Stimulated activated CD8-positive, alpha-beta memory T cell treated with anti-CD3 and anti-CD28 coated beads, Interleukin-4, amount 100 ng/mL, for 48 hours (primary cell): Measurements from ENCODE around the gene TAF1L.
"Not testable (repeated sequence)": the region's sequence is repeated elsewhere in the genome, so short reads cannot be mapped to it uniquely, and the experiment has no call there.

ENCODE experiments used
- DNase-seq: peaks from one replicate; pipeline ENCODE4 v3.0.0-alpha.2; 2020

TAF1L gene, protein sequence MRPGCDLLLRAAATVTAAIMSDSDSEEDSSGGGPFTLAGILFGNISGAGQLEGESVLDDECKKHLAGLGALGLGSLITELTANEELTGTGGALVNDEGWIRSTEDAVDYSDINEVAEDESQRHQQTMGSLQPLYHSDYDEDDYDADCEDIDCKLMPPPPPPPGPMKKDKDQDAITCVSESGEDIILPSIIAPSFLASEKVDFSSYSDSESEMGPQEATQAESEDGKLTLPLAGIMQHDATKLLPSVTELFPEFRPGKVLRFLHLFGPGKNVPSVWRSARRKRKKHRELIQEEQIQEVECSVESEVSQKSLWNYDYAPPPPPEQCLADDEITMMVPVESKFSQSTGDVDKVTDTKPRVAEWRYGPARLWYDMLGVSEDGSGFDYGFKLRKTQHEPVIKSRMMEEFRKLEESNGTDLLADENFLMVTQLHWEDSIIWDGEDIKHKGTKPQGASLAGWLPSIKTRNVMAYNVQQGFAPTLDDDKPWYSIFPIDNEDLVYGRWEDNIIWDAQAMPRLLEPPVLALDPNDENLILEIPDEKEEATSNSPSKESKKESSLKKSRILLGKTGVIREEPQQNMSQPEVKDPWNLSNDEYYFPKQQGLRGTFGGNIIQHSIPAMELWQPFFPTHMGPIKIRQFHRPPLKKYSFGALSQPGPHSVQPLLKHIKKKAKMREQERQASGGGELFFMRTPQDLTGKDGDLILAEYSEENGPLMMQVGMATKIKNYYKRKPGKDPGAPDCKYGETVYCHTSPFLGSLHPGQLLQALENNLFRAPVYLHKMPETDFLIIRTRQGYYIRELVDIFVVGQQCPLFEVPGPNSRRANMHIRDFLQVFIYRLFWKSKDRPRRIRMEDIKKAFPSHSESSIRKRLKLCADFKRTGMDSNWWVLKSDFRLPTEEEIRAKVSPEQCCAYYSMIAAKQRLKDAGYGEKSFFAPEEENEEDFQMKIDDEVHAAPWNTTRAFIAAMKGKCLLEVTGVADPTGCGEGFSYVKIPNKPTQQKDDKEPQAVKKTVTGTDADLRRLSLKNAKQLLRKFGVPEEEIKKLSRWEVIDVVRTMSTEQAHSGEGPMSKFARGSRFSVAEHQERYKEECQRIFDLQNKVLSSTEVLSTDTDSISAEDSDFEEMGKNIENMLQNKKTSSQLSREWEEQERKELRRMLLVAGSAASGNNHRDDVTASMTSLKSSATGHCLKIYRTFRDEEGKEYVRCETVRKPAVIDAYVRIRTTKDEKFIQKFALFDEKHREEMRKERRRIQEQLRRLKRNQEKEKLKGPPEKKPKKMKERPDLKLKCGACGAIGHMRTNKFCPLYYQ (N-terminal part only)

DNA sequence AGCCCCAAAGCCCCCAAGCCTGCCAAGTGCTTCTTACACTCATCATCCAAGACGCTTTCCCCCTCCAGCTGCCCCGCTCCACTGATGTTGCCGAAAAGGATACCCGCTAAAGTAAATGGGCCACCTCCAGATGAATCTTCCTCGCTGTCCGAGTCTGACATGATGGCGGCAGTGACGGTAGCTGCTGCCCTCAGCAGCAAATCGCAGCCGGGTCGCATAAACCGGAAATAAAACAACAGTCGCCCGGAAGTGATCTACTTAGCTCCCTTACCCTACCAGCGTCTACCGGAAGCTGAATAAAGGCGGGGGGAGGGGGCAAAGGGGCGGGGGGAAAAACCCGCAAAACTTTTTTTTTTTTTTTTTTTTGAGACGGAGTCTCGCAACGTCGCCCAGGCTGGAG, at the start of gene TAF1L:
Gene TAF1L, minus strand, starts transcription at position 308 of the 400 bp plus-strand sequence. Its CDS starts 90 bp downstream, at position 218.
- DNase-seq = no peak

DNA sequence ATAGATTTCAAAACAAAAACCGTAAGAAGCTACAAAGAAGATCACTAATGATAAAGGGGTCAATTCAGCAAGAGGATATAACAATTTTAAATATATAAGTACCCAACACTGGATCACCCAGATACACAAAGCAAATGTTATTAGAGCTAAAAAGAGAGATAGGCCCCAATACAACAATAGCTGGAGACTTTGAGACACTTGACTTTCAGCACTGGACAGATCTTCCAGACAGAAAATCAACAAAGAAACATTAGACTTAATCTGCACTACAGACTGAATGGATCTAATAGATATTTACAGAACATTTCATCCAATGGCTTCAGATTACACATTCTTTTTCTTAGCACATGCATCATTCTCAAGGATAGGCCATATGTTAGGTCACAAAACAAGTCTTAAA, 46.3 kb upstream of the TAF1L start:
- no peak for DNase-seq

DNA sequence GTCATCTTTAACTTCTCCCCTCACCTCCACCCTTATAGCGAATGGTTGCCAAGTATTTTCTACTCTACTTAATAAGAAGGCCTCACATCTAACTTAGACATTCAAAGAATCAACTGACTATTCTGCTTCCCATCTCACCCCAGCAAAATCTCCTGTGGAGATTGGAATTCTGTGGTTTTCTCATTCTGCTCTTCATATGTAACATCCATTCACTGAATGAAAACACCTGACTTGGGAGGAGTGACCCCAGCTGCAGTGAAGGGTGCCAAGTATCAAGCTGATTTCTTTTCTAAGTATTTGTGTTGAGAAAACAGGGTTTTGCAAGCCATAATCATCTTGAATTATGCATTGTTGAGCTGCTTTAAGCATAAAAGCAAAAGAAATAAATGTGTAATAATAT, 42.5 kb upstream of the TAF1L start:
- DNase-seq = no peak

DNA sequence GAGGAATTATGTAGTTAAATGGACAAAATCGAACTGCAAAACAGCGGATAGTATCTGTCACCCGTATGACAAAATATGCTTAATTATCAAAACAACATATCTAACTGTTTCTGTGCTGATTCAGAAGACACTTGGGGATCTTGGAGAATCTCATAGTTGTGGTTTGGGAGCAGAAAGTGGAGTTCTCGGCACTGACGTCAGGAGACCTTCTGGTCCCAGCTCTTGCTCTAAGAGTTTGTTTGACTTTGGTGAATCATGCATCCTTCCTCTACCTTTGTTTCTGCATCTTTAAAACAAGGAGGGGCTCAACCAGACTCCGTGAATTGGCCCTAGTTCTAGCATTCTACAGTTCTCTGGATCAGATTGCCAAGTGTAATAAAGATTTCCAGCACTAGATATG, 37.0 kb upstream of the TAF1L start:
- DNase-seq = no peak

DNA sequence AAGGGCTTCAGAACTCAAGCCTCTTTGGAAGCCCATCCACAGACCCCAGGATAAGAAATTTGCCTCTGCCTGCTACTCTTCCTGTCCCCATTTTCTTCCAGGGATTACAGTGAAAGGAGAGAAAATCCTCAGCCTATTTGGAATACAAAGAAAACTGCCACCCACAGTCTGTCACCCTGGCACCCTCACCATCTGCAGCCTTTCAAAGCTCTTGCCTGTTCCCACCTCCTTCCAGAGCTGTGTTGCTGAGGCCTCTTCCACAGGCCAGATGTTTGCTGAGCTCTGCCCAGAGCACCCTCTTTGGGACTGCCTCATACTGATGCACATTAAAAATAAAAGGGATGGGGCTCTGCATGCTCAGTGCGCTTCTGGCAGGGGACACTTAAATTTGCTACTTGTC, 35.9 kb upstream of the TAF1L start:
- no peak for DNase-seq

DNA sequence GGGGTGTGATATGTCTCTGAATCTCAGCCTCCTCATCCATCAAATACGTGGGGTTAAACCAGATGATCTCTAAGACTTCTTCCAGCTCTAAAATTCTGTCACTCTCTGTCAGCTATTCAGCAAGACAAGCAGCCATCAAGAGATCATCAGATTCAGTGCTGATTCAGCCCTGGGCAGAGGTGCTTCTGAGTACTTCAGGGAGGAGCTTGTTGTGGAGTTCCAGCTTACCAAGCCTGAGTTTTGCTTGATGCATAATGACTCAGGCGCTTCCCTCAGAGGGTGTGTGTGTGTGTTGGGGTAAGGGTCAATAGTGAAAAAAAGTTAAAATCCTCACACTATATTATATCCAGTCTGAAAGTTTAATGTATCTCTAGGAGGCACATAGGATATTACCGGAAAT, 29.6 kb upstream of the TAF1L start:
- DNase-seq = no peak

DNA sequence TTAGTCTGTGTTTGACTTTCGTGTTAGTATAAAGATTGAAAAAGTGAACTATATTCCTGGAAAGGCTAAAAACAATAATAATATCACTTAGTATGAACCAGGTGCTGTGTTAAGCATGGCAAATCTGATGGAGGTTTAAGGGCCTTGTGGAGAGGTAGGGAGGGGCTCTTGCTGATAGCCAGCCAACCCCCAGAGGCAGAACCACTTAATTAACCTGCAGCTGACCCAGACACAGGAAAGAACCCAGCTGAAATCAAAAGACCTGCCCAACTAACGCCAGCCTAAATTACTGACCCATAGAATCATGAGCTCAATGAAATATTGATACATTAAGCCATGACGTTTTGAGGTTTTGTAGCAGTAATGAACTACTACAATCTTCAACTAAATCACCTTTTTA, 28.3 kb upstream of the TAF1L start:
- no peak for DNase-seq

DNA sequence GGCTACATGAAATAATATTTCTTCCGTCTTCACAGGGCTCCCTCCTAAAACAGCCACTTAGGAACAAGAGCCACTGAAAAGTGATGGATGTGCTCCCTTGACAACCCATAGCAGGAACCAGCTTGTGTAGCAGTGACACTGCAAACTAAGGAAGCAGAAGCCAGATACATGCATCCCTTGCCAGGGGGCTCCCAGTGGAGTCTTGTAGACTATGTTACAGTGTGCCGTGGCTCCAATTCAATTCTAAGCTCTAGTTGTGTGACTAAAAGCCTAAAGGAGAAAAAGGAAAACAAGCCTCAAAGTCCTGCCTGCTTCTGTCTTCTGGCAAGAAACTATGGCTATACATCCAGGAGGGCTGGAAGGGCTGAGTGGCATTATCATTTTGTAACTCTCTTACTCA, 12.2 kb upstream of the TAF1L start:
- no peak for DNase-seq

DNA sequence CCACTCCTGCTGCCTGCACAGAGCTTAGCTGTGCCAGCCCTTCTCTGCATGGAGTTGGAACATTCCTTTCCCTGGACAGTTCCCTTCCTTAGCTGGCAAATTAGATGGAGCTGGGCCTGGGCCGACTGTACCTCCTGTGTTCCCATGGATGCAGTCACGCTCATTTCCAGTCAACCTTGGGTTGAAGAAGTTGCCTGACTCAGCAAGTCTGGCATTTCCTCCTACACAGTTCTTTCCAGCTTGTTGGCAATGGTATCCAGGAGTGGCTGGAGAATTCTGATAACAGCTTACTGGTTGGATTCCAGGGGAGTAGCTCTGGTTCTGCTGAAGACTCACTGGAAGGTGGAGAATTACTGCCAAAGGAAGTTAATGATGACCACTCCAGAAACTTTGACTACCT, 9.2 kb upstream of the TAF1L start:
- DNase-seq = no peak

DNA sequence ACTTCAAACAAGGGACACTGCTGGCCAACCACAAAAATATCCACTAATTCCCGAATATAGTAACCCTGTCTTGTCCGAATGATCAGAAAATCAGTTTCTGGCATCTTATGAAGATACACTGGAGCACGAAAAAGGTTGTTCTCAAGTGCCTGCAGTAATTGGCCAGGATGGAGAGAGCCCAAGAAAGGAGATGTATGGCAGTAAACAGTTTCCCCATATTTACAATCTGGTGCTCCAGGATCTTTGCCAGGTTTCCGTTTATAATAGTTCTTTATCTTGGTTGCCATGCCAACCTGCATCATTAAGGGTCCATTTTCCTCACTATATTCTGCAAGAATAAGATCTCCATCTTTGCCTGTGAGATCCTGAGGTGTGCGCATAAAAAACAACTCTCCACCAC, 2.3 kb downstream of the TAF1L start:
- not testable (repeated sequence) for DNase-seq

DNA sequence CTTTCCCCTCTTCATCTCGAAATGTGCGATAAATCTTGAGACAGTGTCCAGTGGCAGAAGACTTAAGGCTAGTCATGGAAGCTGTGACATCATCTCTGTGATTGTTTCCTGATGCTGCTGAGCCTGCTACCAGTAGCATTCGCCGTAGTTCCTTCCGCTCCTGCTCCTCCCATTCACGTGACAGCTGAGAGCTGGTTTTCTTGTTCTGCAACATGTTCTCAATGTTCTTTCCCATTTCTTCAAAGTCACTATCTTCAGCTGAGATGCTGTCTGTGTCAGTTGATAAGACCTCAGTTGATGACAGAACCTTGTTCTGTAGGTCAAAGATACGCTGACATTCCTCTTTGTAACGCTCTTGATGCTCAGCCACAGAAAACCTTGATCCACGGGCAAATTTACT, 3.5 kb downstream of the TAF1L start:
- no peak for DNase-seq

DNA sequence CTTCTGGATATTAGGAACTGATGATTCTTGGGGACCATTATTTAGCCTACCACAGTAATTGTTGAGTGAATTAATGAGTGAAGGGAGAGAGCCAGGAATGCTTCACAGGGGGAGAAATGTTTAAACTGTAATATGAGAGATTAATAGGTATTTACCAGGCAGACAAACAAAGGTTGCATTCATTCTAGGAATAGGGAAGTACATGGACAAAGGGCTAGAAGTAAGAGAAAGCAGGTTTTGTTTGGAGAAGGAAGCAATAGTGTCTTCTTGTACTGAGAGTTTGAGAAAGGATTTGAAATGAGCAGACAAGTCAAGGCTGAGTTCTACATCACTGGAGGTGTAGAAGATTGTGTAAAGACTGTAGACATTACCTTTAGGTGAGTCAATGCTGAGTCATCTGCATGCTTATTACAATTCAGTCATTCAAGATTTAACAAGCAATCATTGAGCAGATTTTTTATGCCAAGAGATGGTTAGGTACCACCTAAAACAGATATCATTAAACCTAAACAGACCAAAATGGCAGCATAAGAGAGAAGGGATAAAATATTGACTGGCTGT, 8.0 kb downstream of the TAF1L start:
- DNase-seq = no peak

DNA sequence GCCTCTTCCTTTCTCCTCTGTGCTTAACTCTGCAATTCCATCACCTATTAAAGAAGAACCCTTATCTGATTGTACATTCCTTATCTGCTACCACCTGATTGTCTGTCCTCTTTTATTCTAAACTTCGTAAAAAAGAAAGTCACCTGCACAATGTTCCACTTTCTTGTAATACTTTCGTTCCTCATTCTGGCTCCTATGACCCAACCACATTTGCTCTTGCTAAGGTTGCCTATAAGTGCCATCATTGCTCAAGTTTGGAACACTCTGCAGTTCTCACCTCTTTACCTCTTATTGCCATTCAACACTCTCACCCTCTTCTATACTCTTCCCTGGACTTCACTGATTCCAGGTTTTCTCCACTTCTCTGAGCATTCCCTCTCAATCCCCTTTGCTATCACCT, 10.1 kb downstream of the TAF1L start:
- no peak for DNase-seq

DNA sequence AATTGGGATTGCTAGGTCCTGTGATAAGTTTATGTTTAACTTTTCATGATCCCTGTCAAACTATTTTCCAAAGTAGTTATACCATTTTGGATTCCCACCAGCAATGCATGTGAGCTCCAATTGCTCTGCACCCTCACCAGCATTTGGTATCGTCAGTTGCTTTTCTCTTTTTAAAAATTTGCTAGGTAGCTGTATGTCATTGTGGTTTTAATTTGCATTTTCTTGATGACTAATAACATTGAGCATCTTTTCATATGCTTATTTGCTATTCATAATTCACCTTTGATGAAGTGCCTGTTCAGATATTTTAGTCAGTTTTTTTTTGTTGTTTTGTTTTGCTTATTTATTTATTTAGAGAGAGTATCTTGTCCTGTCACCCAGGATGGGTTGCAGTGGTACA, 12.5 kb downstream of the TAF1L start:
- no peak for DNase-seq

DNA sequence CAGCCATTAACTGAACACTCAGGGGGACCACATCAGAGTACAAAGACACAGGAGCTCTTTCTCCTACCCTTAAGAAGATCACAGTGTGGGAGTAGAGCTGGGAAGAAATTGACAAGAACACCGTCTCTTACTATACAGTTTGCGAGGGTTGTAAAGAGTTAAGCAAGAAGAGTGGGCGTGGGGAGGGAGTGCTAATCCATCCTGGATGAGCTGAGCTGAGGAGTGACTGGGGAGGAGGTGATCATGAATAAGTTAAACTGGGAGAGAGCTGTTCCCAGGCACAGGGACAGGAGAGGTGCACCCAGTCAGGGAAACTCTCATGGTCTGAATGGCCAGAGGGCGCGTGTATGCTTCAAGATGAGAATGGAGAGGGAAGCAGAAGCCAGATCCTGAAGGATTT, 17.2 kb downstream of the TAF1L start:
- DNase-seq = no peak

DNA sequence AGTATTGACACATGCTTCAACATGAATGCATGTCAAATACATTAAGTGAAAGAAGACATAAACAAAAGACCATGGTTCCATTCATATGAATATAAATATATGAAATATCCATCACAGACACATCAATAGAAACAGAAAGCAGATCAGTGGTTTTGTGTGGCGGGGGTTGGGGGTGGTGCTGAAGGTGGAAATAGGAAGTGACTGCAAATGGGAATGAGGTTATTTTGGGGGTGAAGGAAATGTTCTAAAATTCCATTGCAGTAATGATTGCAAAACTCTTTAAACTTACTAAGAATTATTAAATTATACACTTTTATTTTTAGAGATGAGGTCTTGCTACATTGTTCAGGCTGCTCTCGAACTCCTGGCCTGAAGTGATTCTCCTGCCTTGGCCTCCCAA, 28.7 kb downstream of the TAF1L start:
- DNase-seq = no peak

DNA sequence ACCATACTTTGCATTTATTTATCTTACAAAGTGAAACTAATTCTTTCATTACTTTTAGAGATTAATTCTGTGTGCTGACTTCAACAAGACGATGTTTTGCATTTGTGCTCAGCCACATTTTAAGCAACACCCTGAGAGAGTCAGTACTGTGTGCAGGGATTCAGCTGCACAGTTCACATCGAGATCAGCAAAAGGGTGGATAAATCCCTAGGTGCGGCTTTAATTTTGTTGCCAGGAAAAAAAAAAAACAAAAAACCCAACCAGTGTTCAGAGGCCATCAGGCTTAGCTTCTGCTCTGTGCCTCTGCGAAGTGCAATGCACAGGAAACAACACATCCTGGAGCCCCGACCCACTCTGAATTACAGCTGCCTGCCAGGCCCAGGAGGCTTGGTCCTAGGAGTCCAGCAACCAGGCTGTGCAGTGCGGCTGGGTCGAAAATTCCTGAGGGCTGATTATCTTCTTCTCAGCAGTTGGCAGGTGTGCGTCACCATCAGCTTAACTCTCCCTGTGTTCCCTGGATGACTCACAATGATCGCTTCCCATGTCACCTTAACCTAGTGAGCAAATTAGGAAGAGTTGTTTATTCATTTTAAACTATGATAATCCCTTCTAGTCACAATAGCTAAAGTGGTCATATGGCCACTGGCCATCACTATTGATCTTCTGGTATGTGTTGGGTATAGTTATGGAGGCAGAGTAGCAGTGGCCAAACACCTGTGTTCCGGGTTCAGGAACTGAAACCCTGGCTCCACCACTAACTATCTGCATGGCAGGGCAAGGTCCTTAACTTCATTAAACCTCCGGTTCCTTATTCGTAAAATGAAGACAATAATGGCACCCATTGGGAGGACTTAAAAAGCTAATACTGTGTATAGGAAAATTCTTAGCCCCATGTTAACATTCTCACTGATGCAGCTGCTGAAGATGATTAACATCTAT, 31.3 kb downstream of the TAF1L start:
- DNase-seq = no peak

DNA sequence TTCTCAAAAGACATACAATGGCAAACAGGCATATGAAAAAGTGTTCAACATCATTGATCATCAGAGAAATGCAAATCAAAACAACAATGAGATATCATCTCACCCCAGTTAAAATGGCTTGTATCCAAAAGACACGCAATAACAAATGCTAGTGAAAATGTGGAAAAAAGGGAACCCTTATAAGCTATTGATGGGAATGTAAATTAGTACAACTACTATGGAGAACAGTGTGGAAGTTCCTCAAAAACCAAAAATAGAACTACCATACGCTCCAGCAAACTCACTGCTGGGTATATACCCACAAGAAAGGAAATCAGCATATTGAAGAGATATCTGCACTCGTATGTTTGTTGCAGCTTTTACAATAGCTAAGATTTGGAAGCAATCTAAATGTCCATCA, 36.4 kb downstream of the TAF1L start:
- DNase-seq = not testable (repeated sequence)

DNA sequence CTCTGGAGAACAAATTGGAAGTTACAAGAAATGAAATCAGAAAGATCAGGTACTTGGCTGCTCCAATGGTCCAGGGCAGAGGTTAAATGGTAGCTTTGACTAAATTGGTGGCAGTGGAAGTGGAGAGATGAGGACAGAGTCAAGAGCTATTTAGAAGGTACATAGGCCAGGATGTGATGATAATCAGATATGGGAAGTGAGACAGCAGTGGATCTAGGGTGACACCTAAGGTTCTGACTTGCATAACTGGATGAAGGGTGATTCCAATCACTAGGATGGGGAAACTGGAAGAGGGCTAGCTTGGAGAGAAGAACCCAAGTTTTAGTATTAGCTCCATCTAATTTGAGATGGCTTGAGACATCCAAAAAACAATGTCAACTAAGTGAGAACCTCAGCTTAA, 38.5 kb downstream of the TAF1L start:
- no peak for DNase-seq

DNA sequence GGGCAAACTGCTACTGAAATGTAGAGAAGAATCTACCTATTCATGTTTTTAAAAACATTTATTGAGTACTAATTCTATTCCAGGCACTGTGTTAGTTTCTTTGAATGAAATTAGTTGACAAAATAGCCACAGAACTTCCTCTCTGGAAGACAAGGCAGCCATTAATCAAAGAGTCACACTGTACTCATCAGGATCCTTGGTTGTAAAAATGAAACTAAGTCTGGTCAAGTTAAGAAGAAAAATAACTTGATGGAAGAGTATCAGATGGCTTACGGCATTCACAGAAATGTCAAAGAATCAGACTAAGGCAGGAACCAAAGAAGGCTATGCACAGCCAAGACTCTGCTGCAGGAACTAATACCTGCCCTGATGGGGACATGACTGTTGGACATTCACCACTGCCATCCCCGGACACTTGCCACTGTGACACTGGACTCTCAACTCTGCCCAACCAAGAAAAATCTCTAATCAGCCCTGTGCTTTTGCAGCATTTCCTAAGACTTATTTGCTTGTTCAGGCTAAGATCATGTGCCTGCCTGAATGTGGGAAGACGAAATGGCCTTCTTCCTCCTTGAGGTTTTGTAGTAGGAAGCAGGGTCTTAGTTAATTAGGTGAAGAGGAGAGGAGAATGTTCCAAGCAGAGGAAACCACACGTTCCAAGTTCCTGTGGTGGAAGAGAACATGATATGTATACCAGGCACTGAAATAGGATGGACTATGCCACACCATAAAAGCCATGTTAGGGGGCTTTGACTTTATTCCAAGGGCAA, 39.2 kb downstream of the TAF1L start:
- no peak for DNase-seq

DNA sequence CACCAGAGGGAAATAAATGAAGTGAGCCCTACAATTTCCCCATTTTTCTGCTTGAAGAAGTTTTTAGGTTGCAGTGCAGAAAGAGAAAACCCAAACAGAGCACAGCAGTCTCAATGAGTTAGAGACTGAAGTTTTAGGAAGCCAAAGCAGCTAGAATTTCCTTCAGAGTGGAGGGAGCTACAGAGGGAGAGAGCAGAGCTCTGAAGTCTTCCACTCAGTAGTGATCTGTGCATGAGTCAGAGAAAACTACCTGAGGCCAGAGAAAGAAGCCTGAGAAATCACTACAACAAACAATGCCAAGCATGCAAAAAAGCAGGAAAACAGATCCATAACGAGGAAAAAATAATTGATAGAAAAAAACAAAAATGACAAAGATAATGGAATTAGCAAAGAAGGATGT, 44.6 kb downstream of the TAF1L start:
- no peak for DNase-seq
